Measurements from ENCODE around the gene UROS.

- no peak for TF ChIP-seq CTCF (IDR thresholded peaks at IDR 0.05; ENCODE audit: low read depth, low read length, poor library complexity, severe bottlenecking)
- TF ChIP-seq EZH2phosphoT487 (IDR thresholded peaks at IDR 0.05; ENCODE audit: borderline replicate concordance, low read length): no peak
Measured at GRCh38 chr10:125857185-125857760, 34.2 kb upstream of the UROS start.
